ENCODE results near the gene ENOX1.

GRCh38 chr13:43243711-43244110 is 543.1 kb downstream of the ENOX1 start:
- no peak for TF ChIP-seq E2F6 (IDR thresholded peaks at IDR 0.05; ENCODE audit: borderline replicate concordance, low read depth)
- no peak for TF ChIP-seq CTCF (IDR thresholded peaks at IDR 0.05)
- TF ChIP-seq ELK1 (IDR thresholded peaks at IDR 0.05; ENCODE audit: low read depth, low read length), result no peak
- no peak for TF ChIP-seq POLR2A (IDR thresholded peaks at IDR 0.05; ENCODE audit: low read length)
- TF ChIP-seq POLR2AphosphoS2 (conservative IDR thresholded peaks at IDR 0.05; ENCODE audit: low read length), result no peak
- no peak for TF ChIP-seq FOXS1 (CRISPR knock-in tag; IDR thresholded peaks at IDR 0.05)
- no peak for TF ChIP-seq SREBF2 (IDR thresholded peaks at IDR 0.05)
- TF ChIP-seq REST (IDR thresholded peaks at IDR 0.05), result no peak
- no peak for TF ChIP-seq ZC3H11A (IDR thresholded peaks at IDR 0.05)
- TF ChIP-seq CEBPB (IDR thresholded peaks at IDR 0.05), result no peak
- TF ChIP-seq MYC (IDR thresholded peaks at IDR 0.05; ENCODE audit: borderline replicate concordance, low read length), result no peak
